Stomach (tissue), 19 donors: ENCODE measurements around the gene TPST1. TPM values are rescaled to one million over a fixed set of nuclear protein-coding genes. Genes with fewer than 3 reads are reported as not detected.
"Not testable (repeated sequence)": the region's sequence is repeated elsewhere in the genome, so short reads cannot be mapped to it uniquely, and the experiment has no call there.

Experiments used
- DNase-seq, 2 donors: peaks; one replicate each; pipeline versions ENCODE4 v3.0.0 to v3.0.0-alpha.2; 2013 to 2019
- H3K27ac ChIP-seq, 5 donors: fragments of 200-600 bp in 4 of 5; sonication (generic) in 4 of 5; one replicate each; pipeline ENCODE4 v1.5.1; 2013 to 2019; ENCODE audit warnings: mild to moderate bottlenecking in 1 of 5, moderate library complexity in 1 of 5
- H3K27me3 ChIP-seq, 3 donors: fragments of 200-600 bp; sonication (generic); one replicate each; pipeline ENCODE4 v1.5.1; 2017 to 2019; ENCODE audit warnings: mixed run types in 1 of 3
- H3K36me3 ChIP-seq, 4 donors: fragments of 200-600 bp; sonication (generic); 1 replicate in 3 of 4; 2 replicates in 1 of 4; pipeline ENCODE4 v1.5.1; 2016 to 2019
- H3K4me1 ChIP-seq, 4 donors: fragments of 200-600 bp; sonication (generic); one replicate each; pipeline ENCODE4 v1.5.1; 2016 to 2019
- H3K4me3 ChIP-seq, 4 donors: fragments of 200-600 bp; sonication (generic) in 3 of 4; one replicate each; pipeline ENCODE4 v1.5.1; 2016 to 2019; ENCODE audit warnings: mild to moderate bottlenecking in 1 of 4
- H3K9me3 ChIP-seq, 4 donors: fragments of 200-600 bp; sonication (generic); one replicate each; pipeline ENCODE4 v1.5.1; 2016 to 2019
- EP300 ChIP-seq: sonication (generic); formaldehyde crosslinking; IDR thresholded peaks from one replicate; pipeline ENCODE4 v1.6.1; 2017; ENCODE audit warnings: antibody characterized with exemption
- POLR2A ChIP-seq, 4 donors: fragments of 450-650 bp; IDR thresholded peaks; one replicate each; pipeline ENCODE4 v1.6.1; 2016; ENCODE audit warnings: antibody characterized with exemption in 4 of 4, control low read depth in 2 of 4, mild to moderate bottlenecking in 1 of 4, moderate library complexity in 1 of 4
- POLR2AphosphoS5 ChIP-seq, 3 donors: sonication (generic); formaldehyde crosslinking; IDR thresholded peaks; one replicate each; pipeline ENCODE4 v1.6.1; 2016; ENCODE audit warnings: antibody characterized with exemption in 3 of 3
- WGBS, 5 donors: extraction: QIAGEN DNeasy Blood & Tissue Kit in 3 of 5; methylation state at CpG; one replicate each; pipeline versions ENCODE4 v1.1.5 to v1.1.7; 2013 to 2018; 5-methylcytosine and 5-hydroxymethylcytosine counted together
- intact Hi-C: fragments of 100-400 bp; cut with DNase I; formaldehyde crosslinking; loops from one replicate; pipeline ENCODE4 v1.15.1; 2023; ENCODE audit warnings: low total_unique reads
- long read RNA-seq, 10 donors: transcript quantifications; one replicate each; lab custom pipeline, GENCODE V29; 2026
- polyA plus RNA-seq, 3 donors: library from polyadenylated mRNA; stranded (reverse); fragments of 200-250 nt; gene quantifications; one replicate each; pipeline ENCODE4 v1.2.3, GENCODE V29; 2013
- total RNA-seq, 5 donors: library from RNA; depleted of rRNA; stranded (reverse); fragments of >200 nt; gene quantifications; one replicate each; pipeline versions ENCODE4 v1.1.0 to v1.2.3, GENCODE V29; 2014 to 2016
- TF ChIP-seq, protein P1 (sequence below), 7 experiments: fragments of 450-650 bp in 4 of 7; fragments of 200-600 bp in 3 of 7; sonication (generic) in 3 of 7; IDR thresholded peaks; one replicate each; pipeline ENCODE4 v1.5.1; 2016 to 2019; ENCODE audit warnings: antibody characterized with exemption in 7 of 7, control low read depth in 2 of 7, mild to moderate bottlenecking in 1 of 7
- donor health status: healthy with polysubstance abuse.
- donor health status: Bipolar disorder and iron deficiency.
- donor health status: healthy.

The TPST1 gene
- total RNA-seq: 10 to 100 TPM in 2 of 5 donors, 1 to 10 TPM in 2, under 1 TPM in 1; 0.58 to 78.8 (median 9.0) TPM
- polyA plus RNA-seq: 10 to 100 TPM in 1 of 3 donors, 1 to 10 TPM in 2; 4.8 to 12.6 (median 8.4) TPM
- long read RNA-seq, donor 1, partial matches to known transcripts: 5 of 8 reads
- long read RNA-seq, donor 1, other reads (novel, unspliced or antisense): 0 of 8 reads
- long read RNA-seq, donor 2, partial matches to known transcripts: 0 of 3 reads
- long read RNA-seq, donor 2, other reads (novel, unspliced or antisense): 0 of 3 reads
- long read RNA-seq, donor 3, partial matches to known transcripts: 0 of 1 reads
- long read RNA-seq, donor 3, other reads (novel, unspliced or antisense): 0 of 1 reads
- long read RNA-seq, donor 4: 0 reads
- long read RNA-seq, donor 5, partial matches to known transcripts: 5 of 6 reads
- long read RNA-seq, donor 5, other reads (novel, unspliced or antisense): 0 of 6 reads
- long read RNA-seq, donor 6, transcript TPST1-201 (6 exons, 2,116 nt): major isoform, 8 of 16 reads
- long read RNA-seq, donor 6, partial matches to known transcripts: 8 of 16 reads
- long read RNA-seq, donor 6, other reads (novel, unspliced or antisense): 0 of 16 reads
- long read RNA-seq, donor 7, transcript TPST1-201 (6 exons, 2,116 nt): major isoform, 5 of 14 reads
- long read RNA-seq, donor 7, partial matches to known transcripts: 9 of 14 reads
- long read RNA-seq, donor 7, other reads (novel, unspliced or antisense): 0 of 14 reads
- long read RNA-seq, donor 8, partial matches to known transcripts: 0 of 2 reads
- long read RNA-seq, donor 8, other reads (novel, unspliced or antisense): 0 of 2 reads
- long read RNA-seq, donor 9, transcript TPST1-201 (6 exons, 2,116 nt): major isoform, 5 of 5 reads
- long read RNA-seq, donor 9, partial matches to known transcripts: 0 of 5 reads
- long read RNA-seq, donor 9, other reads (novel, unspliced or antisense): 0 of 5 reads
- long read RNA-seq, donor 10, partial matches to known transcripts: 0 of 2 reads
- long read RNA-seq, donor 10, other reads (novel, unspliced or antisense): 0 of 2 reads

DNA sequence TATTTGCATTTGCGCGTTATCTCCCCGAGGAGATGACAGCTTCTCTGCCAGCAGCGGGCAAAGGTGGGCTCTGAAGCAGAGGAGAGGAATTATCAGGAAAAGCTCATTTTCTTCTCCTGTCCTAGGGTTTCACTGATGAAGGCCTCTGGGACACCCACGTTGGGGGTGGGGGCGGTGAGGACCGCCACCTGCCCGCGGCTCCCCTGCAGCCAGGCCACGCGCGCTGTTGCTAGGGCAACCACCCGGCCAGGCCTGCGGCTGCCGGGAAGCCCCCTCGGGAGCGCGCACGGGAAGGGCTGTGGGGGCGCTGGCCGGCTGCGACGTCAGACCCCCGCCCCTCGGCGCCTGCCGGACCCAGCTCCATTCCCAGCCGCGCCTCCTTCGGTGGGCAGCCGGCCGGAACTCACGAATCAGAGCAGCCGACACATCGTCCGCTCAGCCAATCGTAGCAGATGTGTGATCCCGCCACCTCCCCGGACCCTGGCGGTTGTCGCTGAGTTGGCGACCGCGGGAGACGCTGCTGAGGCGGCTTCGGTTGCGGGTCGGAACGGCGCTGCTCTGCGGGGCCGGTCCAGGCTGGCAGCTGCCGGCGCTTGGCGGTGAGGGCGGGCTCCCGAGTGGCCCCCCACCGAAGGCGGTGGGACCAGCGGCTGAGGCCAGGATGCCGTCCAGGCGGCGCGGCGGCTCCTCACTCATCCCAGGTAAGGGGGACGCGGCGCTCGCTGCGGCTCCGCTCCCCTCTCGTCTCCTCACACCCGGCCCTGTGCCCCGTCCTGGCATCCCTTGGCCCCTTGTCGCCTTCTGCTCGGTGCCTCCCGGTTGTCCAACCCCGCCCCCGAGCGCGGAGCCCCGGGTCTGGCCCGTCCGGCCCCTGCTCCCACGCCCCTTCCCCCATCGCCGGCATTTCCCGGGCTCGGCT, at the start of gene TPST1:
Gene TPST1 (plus strand): TSS at position 513 of the 919 bp plus-strand sequence. CDS start 35,092 bp downstream, outside the sequence.
- Histone ChIP-seq H3K27ac (peak within 1 kb of the TSS; percentile 78 to 88 (median 87)), H3K27me3 (no peaks in the 10 kb centered on the region), H3K9me3 (no peaks in the 10 kb centered on the region), H3K4me1 (peaks cover 15 to 45% (median 40%) of the 10 kb centered on the region in 4 donors), H3K4me3 (peak within 1 kb of the TSS; percentile 89 to 98 (median 98)), H3K36me3 (no peaks in the 10 kb centered on the region)
- TF ChIP-seq, protein P1, sequence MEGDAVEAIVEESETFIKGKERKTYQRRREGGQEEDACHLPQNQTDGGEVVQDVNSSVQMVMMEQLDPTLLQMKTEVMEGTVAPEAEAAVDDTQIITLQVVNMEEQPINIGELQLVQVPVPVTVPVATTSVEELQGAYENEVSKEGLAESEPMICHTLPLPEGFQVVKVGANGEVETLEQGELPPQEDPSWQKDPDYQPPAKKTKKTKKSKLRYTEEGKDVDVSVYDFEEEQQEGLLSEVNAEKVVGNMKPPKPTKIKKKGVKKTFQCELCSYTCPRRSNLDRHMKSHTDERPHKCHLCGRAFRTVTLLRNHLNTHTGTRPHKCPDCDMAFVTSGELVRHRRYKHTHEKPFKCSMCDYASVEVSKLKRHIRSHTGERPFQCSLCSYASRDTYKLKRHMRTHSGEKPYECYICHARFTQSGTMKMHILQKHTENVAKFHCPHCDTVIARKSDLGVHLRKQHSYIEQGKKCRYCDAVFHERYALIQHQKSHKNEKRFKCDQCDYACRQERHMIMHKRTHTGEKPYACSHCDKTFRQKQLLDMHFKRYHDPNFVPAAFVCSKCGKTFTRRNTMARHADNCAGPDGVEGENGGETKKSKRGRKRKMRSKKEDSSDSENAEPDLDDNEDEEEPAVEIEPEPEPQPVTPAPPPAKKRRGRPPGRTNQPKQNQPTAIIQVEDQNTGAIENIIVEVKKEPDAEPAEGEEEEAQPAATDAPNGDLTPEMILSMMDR (IDR thresholded peaks at IDR 0.05): peak in 5 of 7 experiments; percentile 21 to 79 (median 51)
- TF ChIP-seq POLR2AphosphoS5 (IDR thresholded peaks at IDR 0.05) (peak; percentile 84 to 99 (median 98)), POLR2A (IDR thresholded peaks at IDR 0.05) (peak in 2 of 4 donors; percentile 55 to 71), EP300 (no peak)
- intact Hi-C loops: no loop called here
- 0 to 1% (median 0%) methylated on average over 36 to 90 of the region's 90 CpGs for WGBS, 5 donors
- peak; percentile 88 to 98 for DNase-seq

DNA sequence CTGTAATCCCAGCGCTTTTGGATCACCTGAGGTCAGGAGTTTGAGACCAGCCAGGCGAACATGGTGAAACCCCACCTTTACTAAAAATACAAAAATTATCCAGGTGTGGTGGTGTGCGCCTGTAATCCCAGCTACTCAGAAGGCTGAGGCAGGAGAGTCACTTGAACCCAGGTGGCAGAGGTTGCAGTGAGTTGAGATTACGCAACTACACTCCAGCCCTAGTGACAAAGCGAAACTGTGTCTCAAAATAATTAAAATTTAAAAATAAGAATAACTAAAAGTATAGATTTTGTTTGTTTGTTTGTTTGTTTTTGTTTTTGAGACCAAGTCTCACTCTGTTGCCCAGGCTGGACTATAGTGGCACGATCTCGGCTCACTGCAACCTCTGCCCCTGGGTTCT, 49.1 kb upstream of the TPST1 start:
- H3K9me3 ChIP-seq, DNase-seq, H3K27ac ChIP-seq, H3K4me3 ChIP-seq, H3K27me3 ChIP-seq, intact Hi-C loops: not testable (repeated sequence)
- Histone ChIP-seq H3K4me1 (peaks cover 19 to 23% (median 21%) of the 10 kb centered on the region in 4 donors), H3K36me3 (peaks cover 46 to 82% (median 75%) of the 10 kb centered on the region in 4 donors)
- 98 to 99% (median 99%) methylated on average over 7 of the region's 7 CpGs for WGBS, 5 donors

DNA sequence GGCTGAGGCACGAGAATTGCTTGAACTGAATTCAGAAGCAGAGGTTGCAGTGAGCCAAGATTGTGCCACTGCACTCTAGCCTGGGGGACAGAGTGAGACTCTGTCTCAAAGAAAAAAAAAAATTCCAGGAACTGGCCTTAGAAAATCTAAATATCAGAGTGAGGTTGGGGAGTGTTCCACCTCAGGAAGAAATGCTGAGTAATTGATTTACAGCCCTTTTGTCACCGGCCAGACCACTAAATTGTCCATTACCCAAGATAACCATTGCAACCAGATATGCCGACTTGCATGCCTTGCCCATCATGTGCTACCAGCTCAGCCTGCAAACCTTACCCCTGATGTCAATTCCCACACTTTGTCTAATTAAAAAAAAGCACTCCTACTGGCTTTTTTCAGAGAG, 48.1 kb upstream of the TPST1 start:
- Histone ChIP-seq H3K9me3 (no peaks in the 10 kb centered on the region), H3K36me3 (peaks cover 45 to 75% (median 68%) of the 10 kb centered on the region in 4 donors), H3K27ac (no peak overlapping the region), H3K27me3 (no peaks in the 10 kb centered on the region), H3K4me1 (peaks cover 11 to 15% (median 13%) of the 10 kb centered on the region in 4 donors), H3K4me3 (no peak overlapping the region)
- no peak for DNase-seq
- WGBS, 5 donors: 77 to 89% (median 79%) methylated on average over 3 of the region's 3 CpGs
- TF ChIP-seq, protein P1 (IDR thresholded peaks at IDR 0.05): no peak
- TF ChIP-seq EP300: no peak
- no peak for TF ChIP-seq POLR2A (IDR thresholded peaks at IDR 0.05)
- no peak for TF ChIP-seq POLR2AphosphoS5 (IDR thresholded peaks at IDR 0.05)
- intact Hi-C loops: no loop called here

DNA sequence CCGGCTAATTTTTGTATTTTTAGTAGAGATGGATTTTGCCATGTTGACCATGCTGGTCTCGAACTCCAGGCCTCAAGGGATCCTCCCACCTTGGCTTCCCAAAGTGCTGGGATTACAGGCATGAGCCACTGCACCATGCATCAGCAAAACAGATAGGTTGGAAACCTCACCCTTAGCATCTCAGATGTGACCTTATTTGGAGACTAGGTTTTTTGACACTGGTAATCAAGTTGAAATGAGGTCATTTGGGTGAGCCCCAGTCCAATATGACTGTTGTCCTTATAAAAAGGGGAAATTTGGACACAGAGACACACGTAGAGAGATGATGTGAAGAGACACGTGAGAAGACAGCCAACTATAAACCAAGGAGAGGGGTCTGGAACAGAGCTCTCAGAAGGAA, 42.5 kb upstream of the TPST1 start:
- no peaks in the 10 kb centered on the region for H3K9me3 ChIP-seq
- TF ChIP-seq POLR2A (IDR thresholded peaks at IDR 0.05): no peak
- TF ChIP-seq, protein P1 (IDR thresholded peaks at IDR 0.05): no peak
- no peak for TF ChIP-seq EP300
- no peak for TF ChIP-seq POLR2AphosphoS5 (IDR thresholded peaks at IDR 0.05)
- no peak overlapping the region for H3K4me3 ChIP-seq
- DNase-seq: no peak
- intact Hi-C loops: no loop called here
- H3K4me1 ChIP-seq: peaks cover 0 to 3% (median under 1%) of the 10 kb centered on the region in 4 donors
- no peaks in the 10 kb centered on the region for H3K27me3 ChIP-seq
- no peak overlapping the region for H3K27ac ChIP-seq
- 83 to 94% (median 89%) methylated on average over 4 of the region's 4 CpGs for WGBS, 5 donors
- H3K36me3 ChIP-seq: peaks cover 9 to 23% (median 13%) of the 10 kb centered on the region in 4 donors
